K562 (cell line): Measurements from ENCODE around the gene ANKS1A. TPM values are rescaled to one million over a fixed set of nuclear protein-coding genes. Genes with fewer than 3 reads are reported as not detected.

Experiments
- ATAC-seq: fragments of 200-7000 bp; cut with Tn5 transposase; 3 replicates; pipeline ENCODE4 v1.9.1; 2020; ENCODE audit warnings: moderate library complexity
- BruUV-seq: library from RNA; stranded (reverse); fragments of 400-500 nt; replicated peaks from 2 replicates; lab custom pipeline; 2021; lab: Mats Ljungman, UMichigan
- CTCF ChIA-PET: fragments of 300-600 bp; formaldehyde crosslinking; extraction: SDS; loops from one replicate; lab custom pipeline; 2021; ENCODE audit warnings: low intra/inter-chr PET ratio; lab: Yijun Ruan, JAX
- POLR2A ChIA-PET: fragments of 300-600, 350-650 bp; sonication (Branson Sonifier 250); formaldehyde crosslinking; extraction: SDS; loops from one replicate; lab custom pipeline; 2021; ENCODE audit warnings: antibody characterized with exemption, inconsistent platforms; lab: Yijun Ruan, JAX
- DNase-seq, 4 experiments: peaks; one replicate each; pipeline versions ENCODE4 v3.0.0 to v3.0.0-alpha.2; 2011 to 2018; ENCODE audit warnings: low spot score in 3 of 4, mixed read lengths in 3 of 4; ENCODE audit errors: extremely low read depth in 1 of 4
- FAIRE-seq: peaks from 2 replicates; lab custom pipeline; 2011; peaks lifted over from hg19 to GRCh38; lab: Jason Lieb, UNC
- H2AFZ ChIP-seq: 2 replicates; pipeline ENCODE4 v1.6.0; 2011; ENCODE audit warnings: low read depth, low read length, control low read depth, inconsistent platforms
- H3K27ac ChIP-seq: fragments of 200-600 bp; 3 replicates; pipeline ENCODE4 v1.8.0; 2011; ENCODE audit warnings: low read depth, mild to moderate bottlenecking, control low read depth, inconsistent platforms, low read length, moderate library complexity, mixed read lengths; ENCODE audit errors: extremely low read depth
- H3K27me3 ChIP-seq, 2 experiments: fragments of 300-600 bp in 1 of 2; 2 replicates in 1 of 2; 3 replicates in 1 of 2; pipeline versions ENCODE4 v1.6.0 to v1.8.0; 2011; ENCODE audit warnings: inconsistent platforms in 2 of 2, low read length in 2 of 2, mild to moderate bottlenecking in 1 of 2, mixed read lengths in 1 of 2, moderate library complexity in 1 of 2; ENCODE audit not compliant: control insufficient read depth in 2 of 2, insufficient read depth in 2 of 2
- H3K36me3 ChIP-seq: fragments of 300-600 bp; 3 replicates; pipeline ENCODE4 v1.8.0; 2011; ENCODE audit warnings: mild to moderate bottlenecking, low read length, inconsistent platforms; ENCODE audit not compliant: control insufficient read depth, insufficient read depth
- H3K4me1 ChIP-seq, 2 experiments: fragments of 200-600 bp in 1 of 2; replicated peaks in 1 of 2; 2 replicates in 1 of 2; 3 replicates in 1 of 2; pipeline versions ENCODE4 v1.5.1 to v1.8.0; 2011; ENCODE audit warnings: inconsistent platforms in 2 of 2, low read length in 2 of 2, mild to moderate bottlenecking in 1 of 2, mixed read lengths in 1 of 2, moderate library complexity in 1 of 2; ENCODE audit not compliant: control insufficient read depth in 2 of 2, insufficient read depth in 2 of 2
- H3K4me2 ChIP-seq: 2 replicates; pipeline ENCODE4 v1.6.1; 2011; ENCODE audit warnings: low read length, control low read depth, inconsistent platforms, mixed read lengths; ENCODE audit not compliant: insufficient read depth
- H3K4me3 ChIP-seq: fragments of 200-600 bp; sonication (generic), shearing (Covaris generic); 2 replicates; pipeline ENCODE4 v1.5.1; 2016; ENCODE audit warnings: control low read depth, inconsistent platforms
- H3K79me2 ChIP-seq: fragments of 200-600 bp; 3 replicates; pipeline ENCODE4 v1.8.0; 2011; ENCODE audit warnings: low read length, inconsistent platforms; ENCODE audit not compliant: control insufficient read depth, insufficient read depth
- H3K9ac ChIP-seq, 2 experiments: 2 replicates each; pipeline versions ENCODE4 v1.6.0 to v1.6.1; 2011; ENCODE audit warnings: low read depth in 2 of 2, low read length in 2 of 2, control low read depth in 1 of 2, inconsistent platforms in 1 of 2, mild to moderate bottlenecking in 1 of 2, mixed read lengths in 1 of 2; ENCODE audit not compliant: insufficient read depth in 1 of 2
- H3K9me1 ChIP-seq: one replicate; pipeline ENCODE4 v1.6.0; 2011; ENCODE audit warnings: inconsistent platforms, mild to moderate bottlenecking, low read length, moderate library complexity; ENCODE audit not compliant: control insufficient read depth, insufficient read depth
- H3K9me3 ChIP-seq: replicated peaks from 2 replicates; pipeline ENCODE4 v1.5.1; 2011; ENCODE audit warnings: low read depth, low read length, inconsistent platforms; ENCODE audit not compliant: control insufficient read depth, insufficient read depth
- H4K20me1 ChIP-seq: replicated peaks from 2 replicates; pipeline ENCODE4 v1.6.1; 2011; ENCODE audit warnings: low read length, inconsistent platforms, mixed read lengths; ENCODE audit not compliant: control insufficient read depth, insufficient read depth
- ATF3 ChIP-seq, 2 experiments: fragments of 450-650 bp in 1 of 2; sonication (generic) in 1 of 2; formaldehyde crosslinking in 1 of 2; IDR thresholded peaks in 1 of 2; conservative IDR thresholded peaks in 1 of 2; 2 replicates each; pipeline versions ENCODE4 v1.6.1 to v1.8.1; 2016 to 2023; ENCODE audit warnings: mild to moderate bottlenecking in 2 of 2, moderate library complexity in 2 of 2, inconsistent platforms in 1 of 2, missing genetic modification reagents in 1 of 2
- CREB3L1 ChIP-seq: fragments of 450-650 bp; IDR thresholded peaks from 2 replicates; pipeline ENCODE4 v1.6.1; 2014; ENCODE audit warnings: low read depth, mild to moderate bottlenecking, moderate library complexity, borderline replicate concordance
- ETV5 ChIP-seq: sonication (generic); formaldehyde crosslinking; IDR thresholded peaks from 2 replicates; pipeline ENCODE4 v1.4.0; 2020; ENCODE audit warnings: low read depth, mild to moderate bottlenecking, missing genetic modification reagents
- FOXM1 ChIP-seq, 2 experiments: fragments of 450-650 bp in 1 of 2; sonication (generic) in 1 of 2; formaldehyde crosslinking in 1 of 2; IDR thresholded peaks; 2 replicates each; pipeline versions ENCODE4 v1.6.1 to v1.9.0; 2017 to 2022; ENCODE audit warnings: low read depth in 2 of 2, mild to moderate bottlenecking in 2 of 2, missing genetic modification reagents in 1 of 2, moderate library complexity in 1 of 2
- HNRNPH1 ChIP-seq: fragments of 200-400 bp; formaldehyde crosslinking; optimal IDR thresholded peaks from 2 replicates; pipeline ENCODE3; 2017; ENCODE audit warnings: low read depth, mild to moderate bottlenecking, low read length, moderate library complexity
- HOMEZ ChIP-seq: fragments of 250-450 bp; sonication (Bioruptor Pico); IDR thresholded peaks from 2 replicates; pipeline ENCODE4 v1.4.0; 2020; ENCODE audit warnings: mild to moderate bottlenecking, moderate library complexity
- PRDM10 ChIP-seq: fragments of 450-650 bp; IDR thresholded peaks from 2 replicates; pipeline ENCODE4 v1.6.1; 2018; ENCODE audit not compliant: partially characterized antibody
- PTBP1 ChIP-seq: fragments of 200-400 bp; formaldehyde crosslinking; IDR thresholded peaks from 2 replicates; pipeline ENCODE4 v1.6.1; 2017; ENCODE audit warnings: low read depth, low read length
- PTTG1 ChIP-seq: fragments of 450-650 bp; IDR thresholded peaks from 2 replicates; pipeline ENCODE4 v1.6.1; 2016; ENCODE audit warnings: low read depth, mild to moderate bottlenecking, missing genetic modification characterization, missing compliant biosample characterization
- TARDBP ChIP-seq: fragments of 450-650 bp; IDR thresholded peaks from 2 replicates; pipeline ENCODE4 v1.6.1; 2016
- WGBS: fragments of 100-300 bp; shearing (Covaris generic); methylation state at CpG from one replicate; pipeline ENCODE4 v1.1.6; 2016; ENCODE audit warnings: low coverage, mixed read lengths; ENCODE audit not compliant: insufficient coverage; ENCODE audit errors: missing lambda C conversion rate; 5-methylcytosine and 5-hydroxymethylcytosine counted together
- in situ Hi-C: fragments of 300-500 bp; cut with MboI; formaldehyde crosslinking; loops from 4 replicates; pipeline ENCODE4 v1.15.0; 2018; ENCODE audit warnings: inconsistent platforms, mixed read lengths
- intact Hi-C: fragments of 100-400 bp; cut with micrococcal nuclease; formaldehyde crosslinking; loops from 2 replicates; pipeline ENCODE4 v1.14.2; 2022
- polyA plus RNA-seq, 8 experiments: library from polyadenylated mRNA; depleted of rRNA in 4 of 8; stranded (reverse) in 5 of 8; unstranded in 3 of 8; fragments of >200 nt; fragmentation: Nextera tagmentation in 2 of 8; fragmentation: Illumina TruSeq in 1 of 8; extraction: Ambion mirVana in 2 of 8; extraction: Trizol in 1 of 8; gene quantifications; 2 replicates each; pipeline versions ENCODE4 v1.2.1 to v1.2.3, GENCODE V29; 2011 to 2014; ENCODE audit warnings: inconsistent platforms in 1 of 8, missing spikeins in 1 of 8
- total RNA-seq, 7 experiments: library from RNA; depleted of rRNA in 6 of 7; stranded (reverse); fragments of >200 nt in 6 of 7; fragmentation: Illumina TruSeq in 2 of 7; extraction: Trizol in 2 of 7; gene quantifications; 2 replicates each; pipeline versions ENCODE4 v1.2.1 to v1.2.3, GENCODE V29; 2011 to 2021; ENCODE audit warnings: low replicate concordance in 1 of 7

The ANKS1A gene
- total and polyA plus RNA-seq, 9 of the 15 experiments (the other 6 are each of a cell fraction or from before 2014, with no cell fraction given), result 1.1 to 13.8 (median 5.3) TPM

- no peak for TF ChIP-seq HOMEZ (CRISPR knock-in tag)
Observed at GRCh38 chr6:35017411-35018181, 128.5 kb downstream of the ANKS1A start (continued).

GRCh38 chr6:35018182-35018519, 129.1 kb downstream of the ANKS1A start:
- no TSS peak for BruUV-seq
- Histone ChIP-seq H3K4me2 (no peak overlapping the region), H3K9me3 (no peaks in the 10 kb centered on the region), H3K4me3 (no peak overlapping the region), H3K27ac (no peak overlapping the region), H3K9ac (no peak overlapping the region), H3K79me2 (no peaks in the 10 kb centered on the region), H4K20me1 (no peaks in the 10 kb centered on the region), H3K9me1 (no peaks in the 10 kb centered on the region), H3K27me3 (no peaks in the 10 kb centered on the region), H2AFZ (no peak overlapping the region), H3K4me1 (peaks cover 0 to 7% of the 10 kb centered on the region in 2 experiments; a peak in 3 of 5 replicates), H3K36me3 (peaks cover 11% of the 10 kb centered on the region; the same call in 1 of the 3 replicates)
- intact Hi-C loops, result no loop called here
- POLR2A ChIA-PET, result interaction anchor here (1.0 kb wide), 1 partner anchor 10 kb away, joined by 3 read pairs; no protein-coding TSS in a partner anchor
- ATAC-seq (no peak), FAIRE-seq (no peak), DNase-seq (no peak)
- in situ Hi-C loops, result no loop called here
- CTCF ChIA-PET, result no interaction called here
- 96% methylated on average over 3 of the region's 3 CpGs for WGBS
- TF ChIP-seq ETV5 (no peak), HNRNPH1 (no peak), CREB3L1 (no peak), FOXM1 (IDR thresholded peaks at IDR 0.05; ENCODE audit: low read depth) (no peak), FOXM1 (CRISPR knock-in tag; IDR thresholded peaks at IDR 0.05; ENCODE audit: low read depth) (no peak), PTBP1 (no peak), ATF3 (IDR thresholded peaks at IDR 0.05) (no peak), ATF3 (CRISPR knock-in tag; conservative IDR thresholded peaks at IDR 0.05) (no peak), TARDBP (no peak), PRDM10 (no peak), PTTG1 (tag) (no peak)
